NCI-H2171 (cell line): ENCODE data around the gene GPHN.
"Not testable (repeated sequence)": the region's sequence is repeated elsewhere in the genome, so short reads cannot be mapped to it uniquely, and the experiment has no call there.

Experiments
- DNase-seq: peaks from one replicate; lab custom pipeline; 2025; lab: John Stamatoyannopoulos, UW

GPHN gene

DNA sequence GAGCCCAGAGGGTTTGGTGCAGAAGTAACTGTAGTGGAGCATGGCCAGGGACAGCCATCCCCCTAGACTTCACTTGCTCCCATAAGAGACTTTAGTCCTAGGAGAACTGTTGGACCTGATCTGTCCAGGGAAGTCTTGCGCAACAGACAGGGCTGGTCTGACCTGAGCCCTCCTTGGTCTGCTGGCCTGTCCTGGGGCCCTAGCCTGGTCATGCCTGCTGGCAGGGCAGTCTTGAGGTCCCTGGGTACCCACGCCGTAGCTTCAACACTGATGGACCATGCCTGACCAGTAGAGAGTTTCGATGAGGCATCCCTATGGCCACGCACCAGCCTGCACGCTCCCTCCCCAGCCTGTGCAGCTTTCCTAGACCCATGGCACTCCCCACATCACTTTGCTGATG, 305.7 kb downstream of the GPHN start:
- no peak for DNase-seq

- DNase-seq, result no peak
Measured at GRCh38 chr14:66815687-66816086, 307.7 kb downstream of the GPHN start.

DNA sequence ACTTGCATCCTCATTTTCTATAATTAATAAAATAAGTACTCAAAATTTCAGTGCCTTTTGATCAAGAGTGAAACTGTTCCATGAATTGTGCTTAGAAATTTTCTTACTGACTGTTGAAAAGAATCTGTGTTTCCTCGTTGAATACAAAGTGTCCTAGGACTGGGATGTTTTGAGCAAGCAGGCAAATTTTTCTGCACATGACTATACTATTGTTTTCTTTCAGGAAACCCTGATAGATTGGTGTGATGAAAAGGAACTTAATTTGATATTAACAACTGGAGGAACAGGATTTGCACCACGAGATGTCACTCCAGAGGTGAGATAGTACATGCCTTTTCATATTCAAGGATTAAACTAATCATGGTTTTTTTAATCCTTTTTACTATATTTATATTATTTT, 316.3 kb downstream of the GPHN start:
- no peak for DNase-seq

- no peak for DNase-seq
Measured at GRCh38 chr14:66827182-66827581, 319.2 kb downstream of the GPHN start.

GRCh38 chr14:66831173-66831572, 323.2 kb downstream of the GPHN start:
- DNase-seq, result no peak

GRCh38 chr14:66833816-66834215, 325.9 kb downstream of the GPHN start:
- no peak for DNase-seq

DNA sequence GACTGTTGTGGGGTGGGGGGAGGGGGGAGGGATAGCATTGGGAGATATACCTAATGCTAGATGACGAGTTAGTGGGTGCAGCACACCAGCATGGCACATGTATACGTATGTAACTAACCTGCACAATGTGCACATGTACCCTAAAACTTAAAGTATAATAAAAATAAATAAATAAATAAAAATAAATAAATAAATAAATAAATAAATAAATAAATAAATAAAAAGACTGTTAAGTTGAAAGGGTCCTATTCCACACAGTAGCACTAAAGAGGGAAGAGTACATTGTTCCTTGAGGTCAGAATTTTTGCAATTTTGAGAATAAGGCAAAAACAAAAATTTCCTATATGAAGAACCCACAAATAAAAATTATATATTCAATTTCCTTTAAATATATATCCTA, 329.5 kb downstream of the GPHN start:
- not testable (repeated sequence) for DNase-seq

DNA sequence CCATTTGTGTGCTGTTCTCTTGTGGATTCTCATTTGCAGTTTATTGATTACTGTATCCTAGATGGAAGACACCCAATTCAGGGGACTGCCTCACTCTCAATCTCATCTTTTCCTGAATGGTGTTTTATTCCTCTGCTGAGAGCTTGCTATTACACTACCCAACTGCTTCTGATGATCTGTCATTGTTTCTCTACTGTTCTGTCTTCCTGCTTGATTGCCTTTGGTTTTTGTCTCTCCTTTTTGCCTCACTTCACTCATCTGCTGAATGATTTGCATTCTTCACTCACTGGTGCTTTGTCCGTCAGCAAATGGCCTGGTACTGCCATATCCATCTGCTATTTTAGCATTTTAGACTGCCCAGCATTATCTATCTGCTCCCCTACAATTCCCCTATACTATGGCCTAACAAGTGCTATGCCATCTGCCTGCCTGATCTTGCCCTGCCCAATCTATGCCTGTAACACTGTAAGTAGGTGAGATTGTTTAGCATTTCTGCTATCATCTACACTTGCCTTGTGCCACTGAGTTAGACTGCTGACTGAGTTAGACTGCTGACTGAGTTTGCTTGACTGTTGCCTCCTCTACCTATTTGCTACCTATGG, 335.1 kb downstream of the GPHN start:
- peak; percentile 20 for DNase-seq

DNA sequence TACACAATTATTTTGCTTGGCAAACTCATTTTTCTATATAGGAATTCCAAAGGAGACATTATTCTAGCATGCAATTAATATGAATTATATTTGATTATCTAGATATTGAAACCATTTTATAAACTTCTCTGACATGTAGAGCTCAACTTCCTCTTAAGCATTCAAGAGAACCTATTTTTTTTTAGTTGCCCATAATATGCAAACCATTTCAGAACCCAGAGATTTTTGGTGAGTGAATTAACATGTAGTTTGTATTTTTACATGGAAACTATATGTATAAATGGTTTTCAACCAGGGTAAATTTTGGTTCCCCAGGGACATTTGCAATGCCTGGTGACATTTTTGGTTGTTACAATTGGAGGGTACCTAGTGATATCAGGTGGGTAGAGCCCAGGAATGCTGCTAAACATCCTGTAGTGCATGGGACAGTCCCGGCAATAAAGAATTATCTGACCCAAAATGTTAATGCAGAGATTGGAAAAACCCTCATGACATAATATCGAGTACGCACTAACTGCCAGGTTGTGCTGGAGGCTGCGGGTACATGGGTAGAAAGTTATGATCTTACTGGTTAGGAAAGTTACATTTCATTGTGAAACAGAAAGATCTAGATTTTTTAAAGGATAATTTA, 342.4 kb downstream of the GPHN start:
- no peak for DNase-seq

GRCh38 chr14:66853311-66853710, 345.4 kb downstream of the GPHN start:
- no peak for DNase-seq

DNA sequence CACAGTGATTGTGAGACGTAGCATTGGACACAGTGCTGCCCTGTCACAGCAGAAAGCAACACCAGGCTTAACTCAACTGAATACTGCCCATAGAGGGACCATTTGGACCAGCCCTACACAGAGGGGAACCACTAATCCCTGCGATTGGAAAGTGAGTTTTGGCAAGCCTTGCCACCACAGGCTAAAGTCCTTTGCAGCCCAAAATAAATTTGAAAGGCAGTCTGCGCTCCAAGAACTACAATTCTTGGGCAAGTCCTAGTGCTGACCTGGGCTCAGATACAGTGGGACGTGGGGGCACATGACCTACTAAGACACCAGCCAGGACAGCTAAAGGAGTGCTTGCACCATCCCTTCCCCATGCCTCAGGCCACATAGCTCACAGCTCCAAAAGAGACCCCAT, 349.9 kb downstream of the GPHN start:
- DNase-seq, result no peak

DNA sequence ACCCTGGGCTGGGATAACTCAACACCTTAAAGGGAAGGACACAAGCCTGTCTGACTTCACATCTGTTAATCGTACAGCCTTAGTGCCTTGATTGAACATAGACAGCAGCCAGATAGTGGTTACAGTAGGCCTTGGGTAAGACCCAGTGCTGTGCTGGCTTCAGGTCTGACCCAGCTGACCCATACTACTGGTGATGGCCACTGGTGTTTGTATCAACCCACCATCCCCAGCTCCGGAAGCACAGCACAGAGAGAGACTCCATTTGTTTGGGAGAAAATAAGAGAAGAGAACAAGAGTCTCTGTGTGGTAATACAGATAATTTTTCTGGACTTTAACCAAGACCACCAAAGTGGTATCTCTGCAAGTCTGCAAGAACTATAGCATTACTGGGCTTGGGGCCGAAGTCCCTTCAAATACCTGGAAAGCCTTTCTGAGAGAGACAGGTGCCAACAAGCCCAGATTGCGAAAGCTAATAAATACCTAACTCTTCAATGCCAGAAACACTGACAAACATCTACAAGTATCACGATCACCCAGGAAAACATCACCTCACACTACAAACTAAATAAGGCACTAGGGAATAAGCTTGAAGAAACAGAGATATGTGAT, 351.2 kb downstream of the GPHN start:
- DNase-seq, result no peak

DNA sequence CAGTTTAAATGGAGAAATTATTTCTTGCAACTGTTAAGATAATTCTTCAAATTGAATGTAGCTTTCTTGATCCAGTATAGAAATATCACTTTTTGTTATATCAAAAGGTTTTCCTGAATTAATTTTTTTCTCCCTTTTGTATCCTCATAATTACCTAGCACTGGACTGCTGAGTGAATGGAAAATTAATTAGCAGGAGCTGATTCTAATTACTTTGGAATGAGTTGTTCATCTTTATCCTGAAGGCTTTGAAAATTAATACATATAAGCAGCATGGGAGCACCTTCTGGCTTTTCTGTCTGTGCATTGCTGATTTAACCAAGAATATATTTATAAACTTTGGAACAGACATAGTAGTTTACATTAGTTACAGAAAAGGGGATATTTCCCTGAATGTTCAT, 373.6 kb downstream of the GPHN start:
- DNase-seq, result no peak

DNA sequence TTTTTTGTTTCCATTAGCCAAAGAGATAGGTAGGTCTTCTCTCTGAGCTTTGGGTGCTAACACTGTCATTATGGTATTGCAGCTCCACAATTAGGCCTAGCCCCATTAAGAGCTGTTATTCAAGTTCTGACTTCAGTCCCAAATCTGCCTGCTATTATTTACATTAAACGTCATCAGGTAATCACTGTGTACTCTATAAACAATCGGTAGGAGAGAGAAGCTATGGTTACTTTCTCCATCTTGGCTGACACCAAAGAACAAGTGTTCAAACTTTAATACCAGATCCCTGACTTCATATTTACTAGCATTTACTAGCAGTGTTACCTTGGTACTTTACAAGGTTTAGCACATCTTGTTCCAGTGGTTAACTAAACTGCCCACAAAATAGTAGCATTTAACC, 376.2 kb downstream of the GPHN start:
- DNase-seq, result no peak

DNA sequence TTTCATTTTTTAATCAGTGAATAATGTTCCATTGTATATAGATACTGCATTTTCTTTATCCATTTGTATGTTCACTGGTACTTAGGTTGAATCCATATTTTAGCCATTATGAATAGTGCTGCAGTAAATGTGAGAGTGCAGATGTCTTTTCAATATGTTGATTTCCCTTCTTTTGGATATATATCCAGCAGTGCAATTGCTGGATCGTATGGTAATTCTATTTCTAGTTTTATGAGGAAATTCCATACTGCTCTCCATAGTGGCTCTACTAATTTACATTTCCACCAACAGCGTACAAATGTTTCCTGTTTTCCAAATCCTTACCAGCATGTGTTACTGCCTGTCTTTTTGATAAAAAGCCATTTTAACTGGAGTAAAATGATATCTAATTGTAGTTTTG, 392.8 kb downstream of the GPHN start:
- DNase-seq, result no peak

DNA sequence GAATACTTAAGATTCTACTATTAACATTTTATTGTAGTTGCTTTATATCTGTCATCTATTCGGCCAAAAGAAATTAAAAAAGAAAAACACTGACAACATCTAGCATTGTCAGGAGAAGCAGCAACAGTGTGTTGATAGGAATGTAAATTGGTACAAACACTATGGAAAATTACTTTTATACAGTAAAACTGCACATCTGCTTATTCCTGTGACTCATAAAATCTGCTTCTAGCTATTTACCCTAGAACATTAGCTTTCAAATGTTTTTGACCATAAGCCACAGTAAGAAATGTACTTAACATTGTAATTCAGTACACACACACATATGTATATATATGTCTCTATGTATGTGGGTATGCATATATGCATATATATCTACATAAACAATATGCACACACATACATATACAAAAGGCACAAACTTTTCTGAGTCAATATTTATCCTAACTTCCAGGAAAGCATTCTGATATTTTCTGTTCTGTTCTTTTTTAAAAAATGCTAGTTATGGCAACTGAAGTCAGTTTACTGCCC, 402.4 kb downstream of the GPHN start:
- no peak for DNase-seq

DNA sequence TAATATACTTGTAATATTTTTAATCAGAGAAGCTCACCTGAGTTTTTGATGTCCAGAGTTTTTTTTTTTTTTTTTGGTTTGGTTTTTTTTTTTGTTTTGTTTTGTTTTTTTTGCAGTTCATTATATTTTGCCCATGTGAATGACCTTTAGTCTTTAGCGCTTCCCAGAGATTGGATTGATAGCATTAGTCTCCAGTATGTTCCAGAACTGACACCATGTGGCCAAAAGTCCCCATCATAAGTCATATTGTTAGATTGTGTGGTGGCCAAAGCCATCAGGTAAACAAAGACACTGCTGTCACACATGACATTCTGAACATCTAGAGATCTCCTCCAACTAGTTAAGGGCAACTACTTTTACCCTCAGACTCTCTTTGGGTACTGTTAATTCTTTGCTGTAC, 408.5 kb downstream of the GPHN start:
- no peak for DNase-seq

DNA sequence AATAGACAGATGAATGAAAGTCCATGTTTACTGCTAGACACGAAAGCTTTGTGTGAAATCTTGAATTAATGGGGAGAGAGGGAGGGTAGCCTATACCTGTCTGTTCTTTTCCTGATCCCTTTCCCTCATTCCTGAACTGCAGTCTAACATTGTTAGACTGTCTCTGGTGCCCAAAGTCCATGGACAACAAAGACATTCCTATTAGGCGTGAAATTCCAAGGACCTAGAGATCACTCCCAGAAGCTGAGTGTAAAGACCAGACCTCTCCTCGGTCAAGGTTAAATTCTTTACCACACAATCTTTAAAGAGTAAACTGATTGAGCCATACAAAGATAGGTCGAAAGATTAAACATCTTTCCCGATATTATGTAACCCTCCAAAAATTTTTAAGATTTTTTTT, 410.6 kb downstream of the GPHN start:
- DNase-seq, result no peak

- DNase-seq, result no peak
Measured at GRCh38 chr14:66920196-66920595, 412.2 kb downstream of the GPHN start.

DNA sequence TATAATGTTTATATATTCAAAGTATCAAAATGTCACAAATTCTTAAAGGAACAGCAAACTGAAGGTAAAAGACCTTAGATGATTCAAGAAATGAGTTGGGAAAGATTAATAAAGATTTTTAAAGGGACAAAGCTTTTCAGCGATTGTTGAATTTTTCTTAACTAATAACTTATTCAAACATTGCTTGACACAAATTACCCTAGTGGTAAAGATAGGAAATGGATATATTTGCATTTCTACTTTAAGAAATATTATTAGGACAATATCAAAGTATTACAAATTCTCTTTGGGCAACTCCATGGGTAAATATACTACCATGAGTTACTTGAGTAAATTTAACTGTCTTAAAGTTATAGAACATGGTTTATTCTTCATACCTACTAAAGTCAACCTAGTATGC, 415.3 kb downstream of the GPHN start:
- no peak for DNase-seq

GRCh38 chr14:66939409-66939808, 431.5 kb downstream of the GPHN start:
- DNase-seq, result no peak

DNA sequence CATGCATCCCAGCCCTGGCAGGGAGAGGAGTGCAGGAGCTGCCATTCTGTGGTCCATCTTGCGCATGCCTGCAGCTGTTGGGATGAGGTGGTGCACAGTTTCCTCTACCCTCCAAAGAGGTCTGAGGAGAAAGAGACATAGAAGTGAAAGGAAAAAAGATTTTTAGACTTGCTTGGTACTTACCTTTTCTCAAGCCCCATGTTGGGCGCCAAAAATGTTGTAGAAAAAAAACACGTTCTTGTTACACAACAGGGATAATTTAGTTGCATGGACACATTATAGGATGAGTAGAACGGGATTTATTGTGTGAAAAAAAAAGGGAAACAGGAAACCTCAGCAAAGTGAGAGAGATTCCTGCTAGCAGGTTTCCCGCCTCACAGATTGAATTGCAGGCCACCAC, 436.9 kb downstream of the GPHN start:
- peak; percentile 30 for DNase-seq

GRCh38 chr14:66955159-66955558, 447.2 kb downstream of the GPHN start:
- DNase-seq, result no peak
